GM12878 (cell line): Measurements from ENCODE around the gene SFSWAP. TPM values are rescaled to one million over a fixed set of nuclear protein-coding genes. Genes with fewer than 3 reads are reported as not detected.

Experiments used
- ATAC-seq: fragments of 200-7000 bp; cut with Tn5 transposase; 3 replicates; pipeline ENCODE4 v1.9.1; 2020; ENCODE audit warnings: mild to moderate bottlenecking, moderate library complexity
- BruUV-seq: library from RNA; stranded (reverse); fragments of 400-500 nt; replicated peaks from 2 replicates; lab custom pipeline; 2021; lab: Mats Ljungman, UMichigan
- CTCF ChIA-PET: fragments of 300-600 bp; sonication (Branson Sonifier 250); formaldehyde crosslinking; extraction: SDS; loops from one replicate; lab custom pipeline; 2021; ENCODE audit warnings: inconsistent platforms; lab: Yijun Ruan, JAX
- POLR2A ChIA-PET: fragments of 350-600 bp; formaldehyde crosslinking; extraction: SDS; loops from one replicate; lab custom pipeline; 2021; ENCODE audit warnings: inconsistent platforms; lab: Charles Lee
- RAD21 ChIA-PET: fragments of 300-600 bp; sonication (Branson Sonifier 250); formaldehyde crosslinking; loops from one replicate; lab custom pipeline; 2023; ENCODE audit warnings: antibody characterized with exemption; ENCODE audit not compliant: unreplicated experiment; lab: Charles Lee
- SMC1A ChIA-PET: fragments of 300-600 bp; sonication (Branson Sonifier 250); formaldehyde crosslinking; loops from one replicate; lab custom pipeline; 2023; ENCODE audit not compliant: unreplicated experiment, uncharacterized antibody; lab: Charles Lee
- DNase-seq: peaks from one replicate; pipeline ENCODE4 v3.0.0-alpha.2; 2011; ENCODE audit warnings: low read depth, low spot score
- FAIRE-seq: peaks from 3 replicates; lab custom pipeline; 2011; peaks lifted over from hg19 to GRCh38; lab: Jason Lieb, UNC
- H2AFZ ChIP-seq: 2 replicates; pipeline ENCODE4 v1.6.0; 2011; ENCODE audit warnings: low read depth, low read length, control low read depth; ENCODE audit not compliant: control insufficient read depth
- H3K27ac ChIP-seq: 2 replicates; pipeline ENCODE4 v1.5.1; 2011; ENCODE audit warnings: control low read depth; ENCODE audit not compliant: control insufficient read depth, insufficient read depth
- H3K27me3 ChIP-seq, 2 experiments: replicated peaks in 1 of 2; 2 replicates each; pipeline versions ENCODE4 v1.6.0 to v1.6.1; 2011; ENCODE audit warnings: low read length in 1 of 2; ENCODE audit not compliant: control insufficient read depth in 2 of 2, insufficient read depth in 2 of 2
- H3K36me3 ChIP-seq, 2 experiments: 2 replicates each; pipeline ENCODE4 v1.5.1; 2011; ENCODE audit warnings: low read length in 1 of 2; ENCODE audit not compliant: control insufficient read depth in 2 of 2, insufficient read depth in 2 of 2
- H3K4me1 ChIP-seq: 2 replicates; pipeline ENCODE4 v1.6.1; 2011; ENCODE audit warnings: mild to moderate bottlenecking, low read length, moderate library complexity, mixed read lengths; ENCODE audit not compliant: control insufficient read depth, insufficient read depth
- H3K4me2 ChIP-seq: 2 replicates; pipeline ENCODE4 v1.6.0; 2011; ENCODE audit warnings: control low read depth; ENCODE audit not compliant: control insufficient read depth, insufficient read depth
- H3K4me3 ChIP-seq: fragments of 200-600 bp; sonication (generic); 2 replicates; pipeline ENCODE4 v1.5.1; 2016
- H3K79me2 ChIP-seq: 2 replicates; pipeline ENCODE4 v1.6.0; 2011; ENCODE audit warnings: low read length; ENCODE audit not compliant: control insufficient read depth, insufficient read depth
- H3K9ac ChIP-seq: 2 replicates; pipeline ENCODE4 v1.8.0; 2011; ENCODE audit warnings: low read length, control low read depth, mixed read lengths; ENCODE audit not compliant: control insufficient read depth, insufficient read depth
- H3K9me3 ChIP-seq: replicated peaks from 3 replicates; pipeline ENCODE4 v1.5.1; 2011; ENCODE audit warnings: mild to moderate bottlenecking, low read length; ENCODE audit not compliant: control insufficient read depth, insufficient read depth
- H4K20me1 ChIP-seq: 2 replicates; pipeline ENCODE4 v1.6.0; 2011; ENCODE audit not compliant: control insufficient read depth, insufficient read depth
- BHLHE40 ChIP-seq, 2 experiments: fragments of 450-650 bp in 1 of 2; IDR thresholded peaks; 2 replicates each; pipeline ENCODE4 v1.6.1; 2011 to 2017; ENCODE audit warnings: low read depth in 2 of 2, borderline replicate concordance in 1 of 2, improper control_type of control experiment in 1 of 2, low read length in 1 of 2, mild to moderate bottlenecking in 1 of 2
- EGR1 ChIP-seq, 2 experiments: IDR thresholded peaks; 1 replicate in 1 of 2; 2 replicates in 1 of 2; pipeline ENCODE4 v1.6.1; 2011 to 2012; ENCODE audit warnings: low read depth in 2 of 2, low read length in 2 of 2, borderline replicate concordance in 1 of 2, mild to moderate bottlenecking in 1 of 2, moderate library complexity in 1 of 2
- HDAC6 ChIP-seq: fragments of 200-600 bp; sonication (generic); IDR thresholded peaks from one replicate; pipeline ENCODE4 v1.8.0; 2017; ENCODE audit warnings: antibody characterized with exemption; ENCODE audit not compliant: unreplicated experiment
- NFXL1 ChIP-seq: fragments of 450-650 bp; IDR thresholded peaks from 2 replicates; pipeline ENCODE4 v1.6.1; 2017; ENCODE audit warnings: antibody characterized with exemption, mild to moderate bottlenecking, borderline replicate concordance
- PML ChIP-seq: IDR thresholded peaks from 2 replicates; pipeline ENCODE4 v1.6.1; 2012; ENCODE audit warnings: low read length, inconsistent platforms
- SMAD1 ChIP-seq: fragments of 450-650 bp; IDR thresholded peaks from 2 replicates; pipeline ENCODE4 v1.6.1; 2018; ENCODE audit warnings: mild to moderate bottlenecking, low read depth; ENCODE audit not compliant: partially characterized antibody
- SPI1 ChIP-seq: IDR thresholded peaks from 2 replicates; pipeline ENCODE4 v1.6.1; 2011; ENCODE audit warnings: low read depth, mild to moderate bottlenecking, low read length, moderate library complexity, borderline replicate concordance; ENCODE audit not compliant: insufficient read depth
- SREBF1 ChIP-seq: IDR thresholded peaks from 2 replicates; pipeline ENCODE4 v1.6.1; 2012; ENCODE audit warnings: mild to moderate bottlenecking, low read length
- SUZ12 ChIP-seq: fragments of 200-600 bp; sonication (generic); IDR thresholded peaks from one replicate; pipeline ENCODE4 v1.6.1; 2018; ENCODE audit warnings: antibody characterized with exemption, mild to moderate bottlenecking; ENCODE audit not compliant: unreplicated experiment
- YY1 ChIP-seq: IDR thresholded peaks from 2 replicates; pipeline ENCODE4 v1.6.1; 2011; ENCODE audit warnings: low read depth, mild to moderate bottlenecking, low read length
- WGBS: methylation state at CpG from one replicate; pipeline ENCODE4 v1.1.6; 2016; ENCODE audit warnings: low lambda C conversion rate; ENCODE audit not compliant: insufficient replicate concordance, insufficient coverage; ENCODE audit errors: missing lambda C conversion rate; 5-methylcytosine and 5-hydroxymethylcytosine counted together
- in situ Hi-C: fragments of 300-500 bp; cut with MboI; formaldehyde crosslinking; loops from 9 replicates; pipeline ENCODE4 v1.14.3; 2018; ENCODE audit warnings: mixed read lengths
- intact Hi-C: fragments of 100-400 bp; cut with micrococcal nuclease; formaldehyde crosslinking; loops from one replicate; pipeline ENCODE4 v1.14.2; 2022; ENCODE audit not compliant: unreplicated experiment
- polyA plus RNA-seq, 11 experiments: library from polyadenylated mRNA; depleted of rRNA in 4 of 11; unstranded in 6 of 11; stranded (reverse) in 5 of 11; fragments of >200 nt; fragmentation: Nextera tagmentation in 4 of 11; fragmentation: Illumina TruSeq in 1 of 11; extraction: Ambion mirVana in 4 of 11; extraction: Trizol in 1 of 11; gene quantifications; 1 replicate in 1 of 11; 2 replicates in 10 of 11; pipeline versions ENCODE4 v1.2.1 to v1.2.3, GENCODE V29; 2011 to 2016; ENCODE audit warnings: inconsistent platforms in 2 of 11, missing spikeins in 2 of 11, low read depth in 1 of 11
- total RNA-seq, 4 experiments: library from RNA; depleted of rRNA in 3 of 4; stranded (reverse); fragments of >200 nt in 3 of 4; fragmentation: Illumina TruSeq in 1 of 4; extraction: Trizol in 1 of 4; gene quantifications; 2 replicates each; pipeline versions ENCODE4 v1.2.1 to v1.2.3, GENCODE V29; 2013 to 2021
- TF ChIP-seq, protein P1 (sequence below): fragments of 450-650 bp; IDR thresholded peaks from 2 replicates; pipeline ENCODE4 v1.6.1; 2016; ENCODE audit warnings: mild to moderate bottlenecking
- TF ChIP-seq, protein P2 (sequence below): fragments of 450-650 bp; conservative IDR thresholded peaks from 2 replicates; pipeline ENCODE4 v1.6.1; 2017; ENCODE audit warnings: mild to moderate bottlenecking, moderate library complexity
- TF ChIP-seq, protein P3 (sequence below): fragments of 450-650 bp; IDR thresholded peaks from 2 replicates; pipeline ENCODE4 v1.6.1; 2017; ENCODE audit warnings: mild to moderate bottlenecking, moderate library complexity

SFSWAP gene
- total and polyA plus RNA-seq, 10 of the 15 experiments (the other 5 are each of a cell fraction or from before 2014, with no cell fraction given), result 1.8 to 48.6 (median 25.0) TPM

DNA sequence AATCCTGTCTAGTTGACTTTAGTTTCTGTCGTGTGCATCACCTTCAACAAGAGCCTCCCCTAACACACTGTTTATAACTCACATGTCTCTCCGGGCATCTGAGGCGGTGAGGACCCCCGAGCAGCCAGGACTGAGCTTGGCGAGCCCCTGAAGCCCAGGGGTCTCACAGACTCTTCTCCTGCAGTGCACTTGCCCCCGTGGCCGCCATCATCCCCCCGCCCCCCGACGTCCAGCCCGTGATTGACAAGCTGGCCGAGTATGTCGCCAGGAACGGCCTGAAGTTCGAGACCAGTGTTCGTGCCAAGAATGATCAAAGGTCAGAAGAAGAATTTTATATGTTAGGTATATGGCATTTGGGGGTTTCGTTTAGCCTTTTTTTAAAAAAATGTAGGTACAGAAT lies 43.3 kb downstream of the SFSWAP start (continued):
- TF ChIP-seq EGR1 (IDR thresholded peaks at IDR 0.05; ENCODE audit: borderline replicate concordance in 1 of 2, low read depth in 2 of 2, low read length in 2 of 2) (no peak), SMAD1 (no peak)

DNA sequence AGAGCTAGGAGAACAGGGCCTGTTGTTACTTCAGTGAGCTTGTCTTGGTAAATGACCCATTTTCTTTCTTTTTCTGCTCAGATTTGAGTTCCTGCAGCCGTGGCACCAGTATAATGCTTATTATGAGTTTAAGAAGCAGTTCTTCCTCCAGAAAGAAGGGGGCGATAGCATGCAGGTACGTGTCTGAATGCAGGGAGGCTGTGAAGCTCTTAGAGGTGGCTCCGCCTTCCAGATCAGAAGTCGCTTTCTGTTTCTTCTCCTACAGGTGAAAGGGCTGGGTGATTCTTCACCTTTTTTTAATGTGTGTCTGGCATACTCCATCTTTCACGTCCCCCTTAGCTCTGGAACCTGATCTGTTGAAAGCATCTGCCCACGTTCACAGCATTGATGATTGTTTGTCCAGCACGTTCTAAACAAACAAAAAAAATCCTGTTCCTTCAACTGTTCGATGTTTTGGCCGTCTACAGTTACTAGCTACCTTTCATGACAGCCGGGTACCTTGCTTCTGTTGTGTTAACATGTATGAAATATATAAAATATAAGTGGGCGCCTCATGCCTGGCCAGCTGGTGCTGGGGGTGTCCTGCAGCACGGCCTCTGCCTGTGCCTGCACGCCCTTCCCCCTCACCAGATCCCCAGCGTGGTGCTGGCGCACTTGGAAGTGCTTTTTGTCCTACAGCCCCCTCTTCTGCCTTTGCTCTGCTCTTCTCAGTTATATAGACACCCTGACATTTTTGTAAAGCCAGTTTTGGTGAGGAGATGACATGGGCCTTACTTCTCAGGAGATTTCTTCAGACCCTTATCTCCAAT lies 44.6 kb downstream of the SFSWAP start:
- peak; percentile 95 for ATAC-seq
- ChIA-PET SMC1A (interaction anchor here (0.6 to 2.2 kb wide), 8 partner anchors 18 to 1108 kb away, joined by 3 to 12 read pairs (median 4); no protein-coding TSS in a partner anchor), POLR2A (interaction anchor here (0.8 kb wide), 1 partner anchor 28 kb away, joined by 4 read pairs; no protein-coding TSS in a partner anchor), RAD21 (interaction anchor here (0.6 to 2.8 kb wide), 6 partner anchors 9 to 1004 kb away, joined by 3 to 8 read pairs (median 4); no protein-coding TSS in a partner anchor), CTCF (interaction anchor here (0.6 to 2.9 kb wide), 13 partner anchors 9 to 651 kb away, joined by 3 to 13 read pairs (median 3); no protein-coding TSS in a partner anchor)
- H3K79me2 ChIP-seq, result no peaks in the 10 kb centered on the region
- H3K27ac ChIP-seq, result no peak overlapping the region
- in situ Hi-C loops (no loop called here), intact Hi-C loops (no loop called here)
- H3K9ac ChIP-seq, result no peak overlapping the region
- H2AFZ ChIP-seq, result no peak overlapping the region
- no peaks in the 10 kb centered on the region for H3K4me1 ChIP-seq
- no TSS peak for BruUV-seq
- DNase-seq, result no peak
- no peaks in the 10 kb centered on the region for H3K27me3 ChIP-seq
- no peaks in the 10 kb centered on the region for H4K20me1 ChIP-seq
- no peaks in the 10 kb centered on the region; the same call in 2 of the 3 replicates for H3K9me3 ChIP-seq
- H3K4me3 ChIP-seq, result no peak overlapping the region
- no peak overlapping the region for H3K4me2 ChIP-seq
- H3K36me3 ChIP-seq, result peaks cover 31 to 37% of the 10 kb centered on the region in 2 experiments
- 97% methylated on average over 16 of the region's 16 CpGs for WGBS
- FAIRE-seq, result no peak
- TF ChIP-seq SREBF1 (no peak), SPI1 (no peak), YY1 (no peak), HDAC6 (no peak), SUZ12 (no peak), BHLHE40 (IDR thresholded peaks at IDR 0.05; ENCODE audit: borderline replicate concordance in 1 of 2, low read depth in 2 of 2, low read length in 1 of 2) (no peak), PML (no peak), NFXL1 (no peak)
- TF ChIP-seq, protein P1, sequence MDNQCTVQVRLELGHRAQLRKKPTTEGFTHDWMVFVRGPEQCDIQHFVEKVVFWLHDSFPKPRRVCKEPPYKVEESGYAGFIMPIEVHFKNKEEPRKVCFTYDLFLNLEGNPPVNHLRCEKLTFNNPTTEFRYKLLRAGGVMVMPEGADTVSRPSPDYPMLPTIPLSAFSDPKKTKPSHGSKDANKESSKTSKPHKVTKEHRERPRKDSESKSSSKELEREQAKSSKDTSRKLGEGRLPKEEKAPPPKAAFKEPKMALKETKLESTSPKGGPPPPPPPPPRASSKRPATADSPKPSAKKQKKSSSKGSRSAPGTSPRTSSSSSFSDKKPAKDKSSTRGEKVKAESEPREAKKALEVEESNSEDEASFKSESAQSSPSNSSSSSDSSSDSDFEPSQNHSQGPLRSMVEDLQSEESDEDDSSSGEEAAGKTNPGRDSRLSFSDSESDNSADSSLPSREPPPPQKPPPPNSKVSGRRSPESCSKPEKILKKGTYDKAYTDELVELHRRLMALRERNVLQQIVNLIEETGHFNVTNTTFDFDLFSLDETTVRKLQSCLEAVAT, result 0 out of 2 replicates have a peak, but pooled peaks have one; percentile 35
- TF ChIP-seq, protein P2, sequence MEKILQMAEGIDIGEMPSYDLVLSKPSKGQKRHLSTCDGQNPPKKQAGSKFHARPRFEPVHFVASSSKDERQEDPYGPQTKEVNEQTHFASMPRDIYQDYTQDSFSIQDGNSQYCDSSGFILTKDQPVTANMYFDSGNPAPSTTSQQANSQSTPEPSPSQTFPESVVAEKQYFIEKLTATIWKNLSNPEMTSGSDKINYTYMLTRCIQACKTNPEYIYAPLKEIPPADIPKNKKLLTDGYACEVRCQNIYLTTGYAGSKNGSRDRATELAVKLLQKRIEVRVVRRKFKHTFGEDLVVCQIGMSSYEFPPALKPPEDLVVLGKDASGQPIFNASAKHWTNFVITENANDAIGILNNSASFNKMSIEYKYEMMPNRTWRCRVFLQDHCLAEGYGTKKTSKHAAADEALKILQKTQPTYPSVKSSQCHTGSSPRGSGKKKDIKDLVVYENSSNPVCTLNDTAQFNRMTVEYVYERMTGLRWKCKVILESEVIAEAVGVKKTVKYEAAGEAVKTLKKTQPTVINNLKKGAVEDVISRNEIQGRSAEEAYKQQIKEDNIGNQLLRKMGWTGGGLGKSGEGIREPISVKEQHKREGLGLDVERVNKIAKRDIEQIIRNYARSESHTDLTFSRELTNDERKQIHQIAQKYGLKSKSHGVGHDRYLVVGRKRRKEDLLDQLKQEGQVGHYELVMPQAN, result no peak
- TF ChIP-seq, protein P3, sequence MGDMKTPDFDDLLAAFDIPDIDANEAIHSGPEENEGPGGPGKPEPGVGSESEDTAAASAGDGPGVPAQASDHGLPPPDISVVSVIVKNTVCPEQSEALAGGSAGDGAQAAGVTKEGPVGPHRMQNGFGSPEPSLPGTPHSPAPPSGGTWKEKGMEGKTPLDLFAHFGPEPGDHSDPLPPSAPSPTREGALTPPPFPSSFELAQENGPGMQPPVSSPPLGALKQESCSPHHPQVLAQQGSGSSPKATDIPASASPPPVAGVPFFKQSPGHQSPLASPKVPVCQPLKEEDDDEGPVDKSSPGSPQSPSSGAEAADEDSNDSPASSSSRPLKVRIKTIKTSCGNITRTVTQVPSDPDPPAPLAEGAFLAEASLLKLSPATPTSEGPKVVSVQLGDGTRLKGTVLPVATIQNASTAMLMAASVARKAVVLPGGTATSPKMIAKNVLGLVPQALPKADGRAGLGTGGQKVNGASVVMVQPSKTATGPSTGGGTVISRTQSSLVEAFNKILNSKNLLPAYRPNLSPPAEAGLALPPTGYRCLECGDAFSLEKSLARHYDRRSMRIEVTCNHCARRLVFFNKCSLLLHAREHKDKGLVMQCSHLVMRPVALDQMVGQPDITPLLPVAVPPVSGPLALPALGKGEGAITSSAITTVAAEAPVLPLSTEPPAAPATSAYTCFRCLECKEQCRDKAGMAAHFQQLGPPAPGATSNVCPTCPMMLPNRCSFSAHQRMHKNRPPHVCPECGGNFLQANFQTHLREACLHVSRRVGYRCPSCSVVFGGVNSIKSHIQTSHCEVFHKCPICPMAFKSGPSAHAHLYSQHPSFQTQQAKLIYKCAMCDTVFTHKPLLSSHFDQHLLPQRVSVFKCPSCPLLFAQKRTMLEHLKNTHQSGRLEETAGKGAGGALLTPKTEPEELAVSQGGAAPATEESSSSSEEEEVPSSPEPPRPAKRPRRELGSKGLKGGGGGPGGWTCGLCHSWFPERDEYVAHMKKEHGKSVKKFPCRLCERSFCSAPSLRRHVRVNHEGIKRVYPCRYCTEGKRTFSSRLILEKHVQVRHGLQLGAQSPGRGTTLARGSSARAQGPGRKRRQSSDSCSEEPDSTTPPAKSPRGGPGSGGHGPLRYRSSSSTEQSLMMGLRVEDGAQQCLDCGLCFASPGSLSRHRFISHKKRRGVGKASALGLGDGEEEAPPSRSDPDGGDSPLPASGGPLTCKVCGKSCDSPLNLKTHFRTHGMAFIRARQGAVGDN, result no peak
